ENCODE data around the gene GNG13. TPM values are rescaled to one million over a fixed set of nuclear protein-coding genes. Genes with fewer than 3 reads are reported as not detected.
"Not testable (repeated sequence)": the region's sequence is repeated elsewhere in the genome, so short reads cannot be mapped to it uniquely, and the experiment has no call there.

Gene GNG13
- total RNA-seq, 3 donors from 2014 or later, result 0.31 to 1.0 TPM; not detected in 1

- no peak for ATAC-seq
- intact Hi-C loops (cut with DNase I, micrococcal nuclease), result no loop called here
Observed at GRCh38 chr16:778909-779527, 21.5 kb downstream of the GNG13 start.

GRCh38 chr16:778447-778846 is 22.1 kb downstream of the GNG13 start:
- intact Hi-C loops (cut with DNase I, micrococcal nuclease), result no loop called here
- H3K4me3 ChIP-seq, result no peak overlapping the region
- no peak for TF ChIP-seq CTCF (IDR thresholded peaks at IDR 0.05)
- DNase-seq, result no peak
- no peaks in the 10 kb centered on the region for H3K4me1 ChIP-seq (ENCODE audit: low read depth)
- no peaks in the 10 kb centered on the region for H3K36me3 ChIP-seq (ENCODE audit: low read depth)
- no peak for ATAC-seq
- H3K9me3 ChIP-seq, result no peaks in the 10 kb centered on the region

More at GRCh38 chr16:778909-779527, 21.5 kb downstream of the GNG13 start:
- DNase-seq, result no peak
- Histone ChIP-seq H3K9me3 (no peaks in the 10 kb centered on the region), H3K4me3 (no peak overlapping the region), H3K36me3 (ENCODE audit: low read depth) (no peaks in the 10 kb centered on the region), H3K4me1 (ENCODE audit: low read depth) (no peaks in the 10 kb centered on the region)
- TF ChIP-seq CTCF (IDR thresholded peaks at IDR 0.05), result no peak

- no peak for TF ChIP-seq CTCF (IDR thresholded peaks at IDR 0.05)
- Histone ChIP-seq H3K9me3 (no peaks in the 10 kb centered on the region), H3K4me1 (ENCODE audit: low read depth) (no peaks in the 10 kb centered on the region), H3K4me3 (no peak overlapping the region), H3K36me3 (ENCODE audit: low read depth) (no peaks in the 10 kb centered on the region)
- intact Hi-C loops (cut with DNase I, micrococcal nuclease), result no loop called here
- DNase-seq (no peak), ATAC-seq (no peak)
Observed at GRCh38 chr16:777826-778225, 22.7 kb downstream of the GNG13 start.

GRCh38 chr16:776824-777223 is 23.7 kb downstream of the GNG13 start:
- H3K9me3 ChIP-seq, result no peaks in the 10 kb centered on the region
- DNase-seq (no peak), ATAC-seq (no peak)
- no peaks in the 10 kb centered on the region for H3K36me3 ChIP-seq (ENCODE audit: low read depth)
- no peak overlapping the region for H3K4me3 ChIP-seq
- intact Hi-C loops (cut with DNase I, micrococcal nuclease), result no loop called here
- H3K4me1 ChIP-seq (ENCODE audit: low read depth), result no peaks in the 10 kb centered on the region
- TF ChIP-seq CTCF (IDR thresholded peaks at IDR 0.05), result no peak

GRCh38 chr16:776298-776697 is 24.2 kb downstream of the GNG13 start:
- H3K9me3 ChIP-seq; ATAC-seq; DNase-seq; H3K4me3 ChIP-seq; intact Hi-C loops (cut with DNase I, micrococcal nuclease); H3K36me3 ChIP-seq (ENCODE audit: low read depth); H3K4me1 ChIP-seq (ENCODE audit: low read depth): not testable (repeated sequence)

GRCh38 chr16:775236-775796 is 25.2 kb downstream of the GNG13 start:
- Histone ChIP-seq H3K36me3 (ENCODE audit: low read depth) (no peaks in the 10 kb centered on the region), H3K4me1 (ENCODE audit: low read depth) (no peaks in the 10 kb centered on the region), H3K9me3 (no peaks in the 10 kb centered on the region), H3K4me3 (no peak overlapping the region)
- ATAC-seq (no peak), DNase-seq (no peak)
- no peak for TF ChIP-seq CTCF (IDR thresholded peaks at IDR 0.05)
- intact Hi-C loops (cut with DNase I, micrococcal nuclease), result no loop called here

Measured in mucosa of descending colon (tissue), 3 donors.